ENCODE measurements around the gene SMC5. TPM values are rescaled to one million over a fixed set of nuclear protein-coding genes. Genes with fewer than 3 reads are reported as not detected.

Gene SMC5
- total RNA-seq, 1 donor from 2014 or later, result 27.4 TPM

DNA sequence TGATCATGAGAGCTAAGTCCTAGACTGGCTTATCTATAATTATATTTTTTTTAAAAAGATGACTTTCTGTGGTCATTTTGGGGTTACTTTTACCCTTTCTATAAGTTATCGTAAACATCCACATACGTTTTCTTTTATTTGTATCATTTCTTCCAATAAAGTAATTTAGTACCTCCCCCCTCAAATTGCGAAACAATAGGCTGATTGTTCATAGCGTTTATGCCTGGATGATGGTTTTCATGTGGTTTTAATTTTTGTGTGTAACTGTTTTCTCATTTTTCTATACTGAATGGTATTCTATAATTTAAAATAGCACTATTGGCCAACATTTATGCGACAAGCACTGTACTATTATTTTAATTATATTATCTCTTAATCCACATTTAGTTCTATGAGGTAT is 44.5 kb downstream of the SMC5 start:
- H3K36me3 Mint-ChIP-seq (ENCODE audit: low read depth, unreplicated experiment), result peaks cover 19% of the 10 kb centered on the region

DNA sequence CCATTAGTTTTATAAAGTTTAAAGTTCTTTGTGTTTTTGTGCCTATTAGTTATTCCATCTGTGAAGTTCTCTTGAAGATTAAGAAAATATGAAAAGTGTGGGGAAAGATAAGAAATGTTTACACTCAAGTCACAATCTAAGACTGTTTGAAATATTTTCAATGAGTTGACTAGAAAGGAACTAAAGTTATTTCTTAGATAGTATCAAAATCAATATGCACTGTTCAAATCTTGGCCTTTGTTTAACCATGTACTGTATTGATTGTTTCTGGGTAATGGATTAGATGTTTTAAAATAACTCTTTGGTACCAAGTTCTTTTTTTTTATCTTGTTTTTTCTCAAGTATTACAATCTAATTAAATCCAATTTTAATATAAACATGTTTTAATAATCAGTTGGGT is 46.0 kb downstream of the SMC5 start:
- Mint-ChIP-seq H3K9me3 (ENCODE audit: unreplicated experiment) (no peaks in the 10 kb centered on the region), H3K36me3 (ENCODE audit: low read depth, unreplicated experiment) (peaks cover 25% of the 10 kb centered on the region), H3K4me3 (ENCODE audit: unreplicated experiment) (no peak overlapping the region), H3K27ac (ENCODE audit: unreplicated experiment) (no peak overlapping the region), H3K4me1 (ENCODE audit: low read depth, unreplicated experiment) (no peaks in the 10 kb centered on the region), H3K27me3 (ENCODE audit: low read depth, unreplicated experiment) (no peaks in the 10 kb centered on the region)
- no peak for FAIRE-seq
- Histone ChIP-seq H3K4me3 (ENCODE audit: insufficient read depth, low read depth, low read length) (no peak overlapping the region), H3K27me3 (ENCODE audit: insufficient read depth, low read length) (no peaks in the 10 kb centered on the region), H2AFZ (ENCODE audit: low read depth, low read length) (no peak overlapping the region), H3K27ac (ENCODE audit: low read depth, low read length) (no peak overlapping the region), H3K9me3 (ENCODE audit: insufficient read depth, low read depth, low read length) (no peaks in the 10 kb centered on the region), H3K4me2 (ENCODE audit: low read length) (no peak overlapping the region), H3K79me2 (ENCODE audit: insufficient read depth, low read length) (peaks cover 6% of the 10 kb centered on the region), H3K9ac (ENCODE audit: low read length) (no peak overlapping the region), H4K20me1 (ENCODE audit: insufficient read depth, low read length) (no peaks in the 10 kb centered on the region), H3K36me3 (ENCODE audit: insufficient read depth, low read length) (peaks cover 50% of the 10 kb centered on the region), H3K4me1 (ENCODE audit: insufficient read depth, low read length) (no peaks in the 10 kb centered on the region)
- TF ChIP-seq, protein P1, sequence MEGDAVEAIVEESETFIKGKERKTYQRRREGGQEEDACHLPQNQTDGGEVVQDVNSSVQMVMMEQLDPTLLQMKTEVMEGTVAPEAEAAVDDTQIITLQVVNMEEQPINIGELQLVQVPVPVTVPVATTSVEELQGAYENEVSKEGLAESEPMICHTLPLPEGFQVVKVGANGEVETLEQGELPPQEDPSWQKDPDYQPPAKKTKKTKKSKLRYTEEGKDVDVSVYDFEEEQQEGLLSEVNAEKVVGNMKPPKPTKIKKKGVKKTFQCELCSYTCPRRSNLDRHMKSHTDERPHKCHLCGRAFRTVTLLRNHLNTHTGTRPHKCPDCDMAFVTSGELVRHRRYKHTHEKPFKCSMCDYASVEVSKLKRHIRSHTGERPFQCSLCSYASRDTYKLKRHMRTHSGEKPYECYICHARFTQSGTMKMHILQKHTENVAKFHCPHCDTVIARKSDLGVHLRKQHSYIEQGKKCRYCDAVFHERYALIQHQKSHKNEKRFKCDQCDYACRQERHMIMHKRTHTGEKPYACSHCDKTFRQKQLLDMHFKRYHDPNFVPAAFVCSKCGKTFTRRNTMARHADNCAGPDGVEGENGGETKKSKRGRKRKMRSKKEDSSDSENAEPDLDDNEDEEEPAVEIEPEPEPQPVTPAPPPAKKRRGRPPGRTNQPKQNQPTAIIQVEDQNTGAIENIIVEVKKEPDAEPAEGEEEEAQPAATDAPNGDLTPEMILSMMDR (IDR thresholded peaks at IDR 0.05; ENCODE audit: insufficient read depth, low read depth, low read length), result no peak
- TF ChIP-seq EZH2 (IDR thresholded peaks at IDR 0.05; ENCODE audit: insufficient read depth, low read length), result no peak
- DNase-seq (ENCODE audit: low read depth), result no peak

More for the DNA sequence above, 44.5 kb downstream of the SMC5 start:
- Mint-ChIP-seq H3K4me3 (ENCODE audit: unreplicated experiment) (no peak overlapping the region), H3K27me3 (ENCODE audit: low read depth, unreplicated experiment) (no peaks in the 10 kb centered on the region), H3K4me1 (ENCODE audit: low read depth, unreplicated experiment) (no peaks in the 10 kb centered on the region), H3K9me3 (ENCODE audit: unreplicated experiment) (no peaks in the 10 kb centered on the region), H3K27ac (ENCODE audit: unreplicated experiment) (no peak overlapping the region)
- no peak for FAIRE-seq
- Histone ChIP-seq H3K9ac (ENCODE audit: low read length) (no peak overlapping the region), H3K4me2 (ENCODE audit: low read length) (no peak overlapping the region), H3K4me3 (ENCODE audit: insufficient read depth, low read depth, low read length) (no peak overlapping the region), H2AFZ (ENCODE audit: low read depth, low read length) (no peak overlapping the region), H3K36me3 (ENCODE audit: insufficient read depth, low read length) (peaks cover 49% of the 10 kb centered on the region), H3K9me3 (ENCODE audit: insufficient read depth, low read depth, low read length) (no peaks in the 10 kb centered on the region), H4K20me1 (ENCODE audit: insufficient read depth, low read length) (no peaks in the 10 kb centered on the region), H3K79me2 (ENCODE audit: insufficient read depth, low read length) (peaks cover 8% of the 10 kb centered on the region), H3K4me1 (ENCODE audit: insufficient read depth, low read length) (no peaks in the 10 kb centered on the region), H3K27me3 (ENCODE audit: insufficient read depth, low read length) (no peaks in the 10 kb centered on the region), H3K27ac (ENCODE audit: low read depth, low read length) (no peak overlapping the region)
- TF ChIP-seq EZH2 (IDR thresholded peaks at IDR 0.05; ENCODE audit: insufficient read depth, low read length), result no peak
- TF ChIP-seq, protein P1 (IDR thresholded peaks at IDR 0.05; ENCODE audit: insufficient read depth, low read depth, low read length), result no peak
- DNase-seq (ENCODE audit: low read depth), result no peak

DNA sequence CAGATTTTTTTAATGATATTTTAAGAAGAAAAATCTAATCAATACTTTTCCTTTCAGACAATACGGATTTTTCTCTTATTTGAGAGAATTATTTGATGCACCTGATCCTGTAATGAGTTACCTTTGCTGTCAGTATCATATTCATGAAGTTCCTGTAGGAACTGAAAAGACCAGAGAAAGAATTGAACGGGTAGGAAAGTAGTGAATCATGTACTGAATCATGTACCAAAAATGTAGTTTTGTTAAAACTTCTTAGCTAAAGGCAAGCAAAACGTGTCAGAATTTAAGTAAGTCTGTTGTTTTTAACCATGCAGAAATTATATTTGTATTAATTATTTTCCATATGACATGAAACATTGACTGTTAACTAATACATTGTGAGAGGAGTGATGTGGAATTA is 56.6 kb downstream of the SMC5 start:
- Histone ChIP-seq H3K4me1 (ENCODE audit: insufficient read depth, low read length) (peaks cover 4% of the 10 kb centered on the region), H3K79me2 (ENCODE audit: insufficient read depth, low read length) (peaks cover 3% of the 10 kb centered on the region), H3K36me3 (ENCODE audit: insufficient read depth, low read length) (peaks cover 22% of the 10 kb centered on the region), H2AFZ (ENCODE audit: low read depth, low read length) (no peak overlapping the region), H3K4me2 (ENCODE audit: low read length) (no peak overlapping the region), H4K20me1 (ENCODE audit: insufficient read depth, low read length) (no peaks in the 10 kb centered on the region), H3K27ac (ENCODE audit: low read depth, low read length) (no peak overlapping the region), H3K9ac (ENCODE audit: low read length) (no peak overlapping the region), H3K27me3 (ENCODE audit: insufficient read depth, low read length) (no peaks in the 10 kb centered on the region), H3K4me3 (ENCODE audit: insufficient read depth, low read depth, low read length) (no peak overlapping the region), H3K9me3 (ENCODE audit: insufficient read depth, low read depth, low read length) (no peaks in the 10 kb centered on the region)
- Mint-ChIP-seq H3K4me3 (ENCODE audit: unreplicated experiment) (no peak overlapping the region), H3K36me3 (ENCODE audit: low read depth, unreplicated experiment) (peaks cover 17% of the 10 kb centered on the region), H3K27ac (ENCODE audit: unreplicated experiment) (no peak overlapping the region), H3K27me3 (ENCODE audit: low read depth, unreplicated experiment) (no peaks in the 10 kb centered on the region), H3K4me1 (ENCODE audit: low read depth, unreplicated experiment) (peaks cover 10% of the 10 kb centered on the region), H3K9me3 (ENCODE audit: unreplicated experiment) (no peaks in the 10 kb centered on the region)
- TF ChIP-seq, protein P1 (IDR thresholded peaks at IDR 0.05; ENCODE audit: insufficient read depth, low read depth, low read length), result no peak
- no peak for TF ChIP-seq EZH2 (IDR thresholded peaks at IDR 0.05; ENCODE audit: insufficient read depth, low read length)
- DNase-seq (ENCODE audit: low read depth) (peak; percentile 57), FAIRE-seq (peak; percentile 52)
